ENCODE measurements around the gene ABCG1.
"Not testable (repeated sequence)": the region's sequence is repeated elsewhere in the genome, so short reads cannot be mapped to it uniquely, and the experiment has no call there.

The ABCG1 gene

DNA sequence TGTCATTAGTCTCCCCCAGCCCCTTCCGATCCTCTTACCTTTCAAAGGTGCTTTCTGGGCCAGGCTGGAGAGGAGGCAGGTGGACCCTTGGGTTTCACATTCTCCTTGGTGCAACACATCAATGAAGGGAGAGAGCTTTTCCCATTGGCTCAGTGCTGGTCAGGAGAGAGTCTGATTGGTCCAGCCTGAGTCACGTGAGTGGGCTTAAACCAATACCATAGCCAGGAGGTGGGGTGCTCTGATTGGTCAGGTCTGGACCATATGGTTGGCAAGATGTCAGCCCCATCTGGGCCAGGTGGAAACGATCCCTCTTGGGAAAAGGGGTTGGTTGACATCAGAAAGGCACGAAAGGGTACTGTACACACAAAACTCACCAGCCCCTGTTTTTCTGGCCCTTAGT, 44.8 kb upstream of the ABCG1 start:
- Histone ChIP-seq H3K4me1 (ENCODE audit: insufficient read depth, poor library complexity, severe bottlenecking) (peaks cover 26% of the 10 kb centered on the region), H3K9me3 (ENCODE audit: severe bottlenecking) (no peaks in the 10 kb centered on the region), H3K36me3 (ENCODE audit: low read depth) (0 out of 2 replicates have a peak, but pooled peaks cover 3% of the 10 kb centered on the region), H3K4me3 (ENCODE audit: severe bottlenecking) (no peak overlapping the region), H3K27me3 (ENCODE audit: insufficient read depth, poor library complexity, severe bottlenecking) (no peaks in the 10 kb centered on the region), H3K27ac (ENCODE audit: poor library complexity, severe bottlenecking) (no peak overlapping the region)
- no peak for ATAC-seq (ENCODE audit: low read depth)
- TF ChIP-seq, protein P1, sequence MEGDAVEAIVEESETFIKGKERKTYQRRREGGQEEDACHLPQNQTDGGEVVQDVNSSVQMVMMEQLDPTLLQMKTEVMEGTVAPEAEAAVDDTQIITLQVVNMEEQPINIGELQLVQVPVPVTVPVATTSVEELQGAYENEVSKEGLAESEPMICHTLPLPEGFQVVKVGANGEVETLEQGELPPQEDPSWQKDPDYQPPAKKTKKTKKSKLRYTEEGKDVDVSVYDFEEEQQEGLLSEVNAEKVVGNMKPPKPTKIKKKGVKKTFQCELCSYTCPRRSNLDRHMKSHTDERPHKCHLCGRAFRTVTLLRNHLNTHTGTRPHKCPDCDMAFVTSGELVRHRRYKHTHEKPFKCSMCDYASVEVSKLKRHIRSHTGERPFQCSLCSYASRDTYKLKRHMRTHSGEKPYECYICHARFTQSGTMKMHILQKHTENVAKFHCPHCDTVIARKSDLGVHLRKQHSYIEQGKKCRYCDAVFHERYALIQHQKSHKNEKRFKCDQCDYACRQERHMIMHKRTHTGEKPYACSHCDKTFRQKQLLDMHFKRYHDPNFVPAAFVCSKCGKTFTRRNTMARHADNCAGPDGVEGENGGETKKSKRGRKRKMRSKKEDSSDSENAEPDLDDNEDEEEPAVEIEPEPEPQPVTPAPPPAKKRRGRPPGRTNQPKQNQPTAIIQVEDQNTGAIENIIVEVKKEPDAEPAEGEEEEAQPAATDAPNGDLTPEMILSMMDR (IDR thresholded peaks at IDR 0.05; ENCODE audit: poor library complexity, severe bottlenecking), result no peak
- DNase-seq (ENCODE audit: low spot score), result no peak

DNA sequence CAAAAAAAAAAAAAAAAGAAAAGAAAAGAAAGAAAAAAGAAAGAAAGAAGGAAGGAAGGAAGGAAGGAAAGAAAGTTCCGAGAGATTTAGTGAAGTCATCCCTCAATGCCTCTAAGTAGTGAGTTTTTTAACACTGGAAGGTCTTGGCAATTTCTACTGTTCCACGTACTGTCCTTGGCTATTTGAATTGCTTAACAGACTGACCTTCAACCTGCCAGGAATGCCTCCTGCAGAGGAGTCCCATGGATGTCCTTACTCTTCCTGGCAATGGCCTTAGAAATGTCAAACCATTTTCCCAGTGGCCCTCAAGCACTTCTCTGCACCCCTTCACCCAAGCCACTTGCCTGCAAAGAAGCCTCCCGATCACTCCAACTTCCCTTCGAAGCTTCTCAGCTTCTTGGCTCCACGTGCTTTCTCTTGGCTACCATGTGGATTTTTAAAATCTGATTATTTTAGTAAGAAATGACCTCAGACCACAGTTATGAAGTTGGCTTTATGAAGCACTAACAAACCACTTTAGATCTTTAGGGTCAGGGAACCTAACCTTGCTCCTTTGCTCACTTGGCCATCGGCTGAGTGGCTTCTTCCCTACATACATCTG, 43.7 kb upstream of the ABCG1 start:
- Histone ChIP-seq H3K9me3 (ENCODE audit: severe bottlenecking) (no peaks in the 10 kb centered on the region), H3K4me1 (ENCODE audit: insufficient read depth, poor library complexity, severe bottlenecking) (peaks cover 19% of the 10 kb centered on the region), H3K36me3 (ENCODE audit: low read depth) (no peaks in the 10 kb centered on the region), H3K27me3 (ENCODE audit: insufficient read depth, poor library complexity, severe bottlenecking) (no peaks in the 10 kb centered on the region), H3K4me3 (ENCODE audit: severe bottlenecking) (no peak overlapping the region), H3K27ac (ENCODE audit: poor library complexity, severe bottlenecking) (no peak overlapping the region)
- TF ChIP-seq, protein P1 (IDR thresholded peaks at IDR 0.05; ENCODE audit: poor library complexity, severe bottlenecking), result no peak
- no peak for DNase-seq (ENCODE audit: low spot score)
- ATAC-seq (ENCODE audit: low read depth), result no peak

DNA sequence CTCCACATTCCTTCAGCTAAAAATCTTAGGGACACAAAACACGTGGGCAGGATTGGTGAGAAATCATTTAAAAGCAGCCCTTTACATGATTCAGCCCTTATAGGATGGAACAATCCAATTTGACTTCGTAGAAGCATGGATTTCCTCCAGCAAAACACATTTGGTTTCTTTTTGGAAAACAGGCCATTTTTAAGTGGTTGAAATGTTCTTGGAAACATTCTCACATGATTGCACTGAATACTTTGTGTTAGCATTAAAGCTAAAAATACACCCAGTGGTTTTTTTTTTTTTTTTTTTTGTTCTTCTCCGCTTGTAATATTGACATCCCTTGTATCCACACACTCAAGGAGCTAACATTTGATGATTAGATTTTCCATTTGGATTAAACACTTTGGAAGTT, 42.1 kb upstream of the ABCG1 start:
- TF ChIP-seq, protein P1 (IDR thresholded peaks at IDR 0.05; ENCODE audit: poor library complexity, severe bottlenecking), result no peak
- DNase-seq (ENCODE audit: low spot score), result no peak

DNA sequence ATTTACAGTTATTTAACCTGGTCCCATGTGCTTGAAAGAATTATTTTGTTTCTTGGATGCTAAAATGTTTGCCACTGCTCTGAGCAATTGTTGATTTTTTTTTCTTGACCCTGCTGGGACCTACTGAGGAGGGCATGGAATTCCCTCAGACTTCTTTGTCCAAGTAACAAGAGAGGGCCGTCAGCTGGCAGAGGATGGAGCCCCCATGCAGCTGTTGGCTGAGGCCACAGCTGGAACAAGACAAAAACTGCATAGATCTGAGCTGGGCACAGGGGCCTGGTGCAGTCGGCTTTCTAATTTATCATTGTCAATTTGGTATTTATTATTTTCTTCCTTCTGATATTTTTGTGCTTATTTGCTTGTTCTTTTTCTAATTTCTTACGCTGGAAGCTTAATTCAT, 39.6 kb upstream of the ABCG1 start:
- H3K9me3 ChIP-seq (ENCODE audit: severe bottlenecking), result no peaks in the 10 kb centered on the region
- H3K36me3 ChIP-seq (ENCODE audit: low read depth), result no peaks in the 10 kb centered on the region
- no peaks in the 10 kb centered on the region for H3K4me1 ChIP-seq (ENCODE audit: insufficient read depth, poor library complexity, severe bottlenecking)
- H3K27me3 ChIP-seq (ENCODE audit: insufficient read depth, poor library complexity, severe bottlenecking), result no peaks in the 10 kb centered on the region
- H3K27ac ChIP-seq (ENCODE audit: poor library complexity, severe bottlenecking), result no peak overlapping the region
- TF ChIP-seq, protein P1 (IDR thresholded peaks at IDR 0.05; ENCODE audit: poor library complexity, severe bottlenecking), result no peak
- ATAC-seq (ENCODE audit: low read depth), result no peak
- DNase-seq (ENCODE audit: low spot score), result no peak
- no peak overlapping the region for H3K4me3 ChIP-seq (ENCODE audit: severe bottlenecking)

More for the DNA sequence above, 42.1 kb upstream of the ABCG1 start:
- H3K4me1 ChIP-seq (ENCODE audit: insufficient read depth, poor library complexity, severe bottlenecking), result peaks cover 3% of the 10 kb centered on the region
- no peak overlapping the region for H3K27ac ChIP-seq (ENCODE audit: poor library complexity, severe bottlenecking)
- ATAC-seq (ENCODE audit: low read depth), result no peak
- H3K36me3 ChIP-seq (ENCODE audit: low read depth), result no peaks in the 10 kb centered on the region
- no peaks in the 10 kb centered on the region for H3K27me3 ChIP-seq (ENCODE audit: insufficient read depth, poor library complexity, severe bottlenecking)
- no peaks in the 10 kb centered on the region for H3K9me3 ChIP-seq (ENCODE audit: severe bottlenecking)
- H3K4me3 ChIP-seq (ENCODE audit: severe bottlenecking), result no peak overlapping the region

DNA sequence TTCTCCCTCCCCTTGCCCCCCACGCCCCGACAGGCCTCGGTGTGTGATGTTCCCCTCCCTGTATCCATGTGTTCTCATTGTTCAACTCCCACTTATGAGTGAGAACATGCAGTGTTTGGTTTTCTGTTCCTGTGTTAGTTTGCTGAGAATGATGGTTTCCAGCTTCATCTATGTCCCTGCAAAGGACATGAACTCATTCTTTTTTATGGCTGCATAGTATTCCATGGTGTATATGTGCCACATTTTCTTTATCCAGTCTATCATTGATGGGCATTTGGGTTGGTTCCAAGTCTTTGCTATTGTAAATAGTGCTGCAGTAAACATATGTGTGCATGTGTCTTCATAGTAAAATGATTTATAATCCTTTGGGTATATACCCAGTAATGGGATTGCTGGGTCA, 38.9 kb upstream of the ABCG1 start:
- not testable (repeated sequence) for H3K27me3 ChIP-seq (ENCODE audit: insufficient read depth, poor library complexity, severe bottlenecking); H3K4me1 ChIP-seq (ENCODE audit: insufficient read depth, poor library complexity, severe bottlenecking); H3K27ac ChIP-seq (ENCODE audit: poor library complexity, severe bottlenecking); H3K4me3 ChIP-seq (ENCODE audit: severe bottlenecking); H3K36me3 ChIP-seq (ENCODE audit: low read depth); DNase-seq (ENCODE audit: low spot score); H3K9me3 ChIP-seq (ENCODE audit: severe bottlenecking); ATAC-seq (ENCODE audit: low read depth)
